Skeletal muscle tissue (tissue), 4 donors: ENCODE measurements around the gene ZNF660. TPM values are rescaled to one million over a fixed set of nuclear protein-coding genes. Genes with fewer than 3 reads are reported as not detected.
"Not testable (repeated sequence)": the region's sequence is repeated elsewhere in the genome, so short reads cannot be mapped to it uniquely, and the experiment has no call there.

Source experiments
- H3K27ac ChIP-seq: one replicate; pipeline ENCODE4 v1.7.0; 2013; ENCODE audit warnings: mild to moderate bottlenecking, low read depth, low read length, inconsistent platforms
- H3K27me3 ChIP-seq, 3 donors: one replicate each; pipeline ENCODE4 v1.7.0; 2013; ENCODE audit warnings: low read length in 3 of 3; ENCODE audit not compliant: control insufficient read depth in 3 of 3, insufficient read depth in 3 of 3
- H3K36me3 ChIP-seq, 3 donors: one replicate each; pipeline ENCODE4 v1.7.0; 2013; ENCODE audit warnings: low read length in 3 of 3; ENCODE audit not compliant: control insufficient read depth in 3 of 3, insufficient read depth in 3 of 3
- H3K4me1 ChIP-seq, 3 donors: one replicate each; pipeline ENCODE4 v1.7.0; 2013; ENCODE audit warnings: low read length in 3 of 3, mild to moderate bottlenecking in 3 of 3; ENCODE audit not compliant: control insufficient read depth in 3 of 3, insufficient read depth in 3 of 3
- H3K4me3 ChIP-seq, 3 donors: one replicate each; pipeline ENCODE4 v1.7.0; 2013; ENCODE audit warnings: low read length in 3 of 3
- H3K9ac ChIP-seq, 3 donors: one replicate each; pipeline ENCODE4 v1.7.0; 2013; ENCODE audit warnings: low read length in 3 of 3, mild to moderate bottlenecking in 3 of 3, moderate library complexity in 2 of 3, low read depth in 1 of 3
- H3K9me3 ChIP-seq, 3 donors: one replicate each; pipeline ENCODE4 v1.7.0; 2013; ENCODE audit warnings: low read length in 3 of 3; ENCODE audit not compliant: control insufficient read depth in 3 of 3
- total RNA-seq: library from RNA; depleted of rRNA; stranded (reverse); fragments of >200 nt; gene quantifications from one replicate; pipeline ENCODE4 v1.2.3, GENCODE V29; 2014
- donor health status: Osteomylitis.

Gene ZNF660
- total RNA-seq, 1 donor from 2014 or later, result 3.1 TPM

DNA sequence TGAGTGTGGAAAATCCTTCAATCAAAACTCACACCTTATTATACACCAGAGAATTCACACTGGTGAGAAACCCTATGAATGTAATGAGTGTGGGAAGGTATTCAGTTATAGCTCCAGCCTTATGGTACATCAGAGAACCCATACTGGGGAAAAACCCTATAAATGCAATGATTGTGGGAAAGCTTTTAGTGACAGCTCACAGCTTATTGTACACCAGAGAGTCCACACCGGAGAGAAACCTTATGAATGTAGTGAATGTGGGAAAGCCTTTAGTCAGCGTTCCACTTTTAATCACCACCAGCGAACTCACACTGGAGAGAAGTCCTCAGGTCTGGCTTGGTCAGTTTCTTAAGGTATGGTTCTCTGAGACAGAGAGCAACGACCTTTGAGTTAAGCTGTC lies 13.7 kb upstream of the ZNF660 start:
- Histone ChIP-seq H3K4me3 (peak overlapping the region in 1 of 3 donors; percentile 9), H3K9me3 (peaks cover 6 to 13% (median 12%) of the 10 kb centered on the region in 3 donors), H3K36me3 (peaks cover 21 to 36% (median 33%) of the 10 kb centered on the region in 3 donors), H3K27ac (no peak overlapping the region), H3K4me1 (no peaks in the 10 kb centered on the region), H3K27me3 (no peaks in the 10 kb centered on the region), H3K9ac (no peak overlapping the region)

DNA sequence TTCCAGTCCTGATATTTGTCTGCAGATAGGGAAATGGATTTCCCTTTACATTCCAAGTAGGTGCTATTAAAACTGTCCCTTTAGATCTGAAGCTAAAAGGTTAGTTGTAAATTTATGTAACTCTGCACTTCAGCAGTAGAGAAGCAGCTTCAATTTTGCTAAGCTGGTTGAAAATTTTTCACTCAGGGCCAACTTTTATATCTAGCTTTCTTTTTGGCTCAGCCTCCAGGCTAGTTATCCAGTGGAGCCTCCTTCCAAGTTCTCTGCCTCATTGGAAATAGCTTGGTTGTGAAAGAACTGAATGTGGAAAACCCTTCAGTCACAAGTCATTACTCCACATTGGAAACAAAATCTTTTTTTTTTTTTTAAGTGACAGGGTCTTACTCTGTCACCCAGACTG lies 8.2 kb upstream of the ZNF660 start:
- no peak overlapping the region for H3K9ac ChIP-seq
- peaks cover 3% of the 10 kb centered on the region in 3 donors for H3K36me3 ChIP-seq
- H3K27ac ChIP-seq, result no peak overlapping the region
- H3K4me1 ChIP-seq, result no peaks in the 10 kb centered on the region
- H3K9me3 ChIP-seq, result peaks cover 0 to 2% (median 0%) of the 10 kb centered on the region in 3 donors
- H3K4me3 ChIP-seq, result no peak overlapping the region
- no peaks in the 10 kb centered on the region for H3K27me3 ChIP-seq

DNA sequence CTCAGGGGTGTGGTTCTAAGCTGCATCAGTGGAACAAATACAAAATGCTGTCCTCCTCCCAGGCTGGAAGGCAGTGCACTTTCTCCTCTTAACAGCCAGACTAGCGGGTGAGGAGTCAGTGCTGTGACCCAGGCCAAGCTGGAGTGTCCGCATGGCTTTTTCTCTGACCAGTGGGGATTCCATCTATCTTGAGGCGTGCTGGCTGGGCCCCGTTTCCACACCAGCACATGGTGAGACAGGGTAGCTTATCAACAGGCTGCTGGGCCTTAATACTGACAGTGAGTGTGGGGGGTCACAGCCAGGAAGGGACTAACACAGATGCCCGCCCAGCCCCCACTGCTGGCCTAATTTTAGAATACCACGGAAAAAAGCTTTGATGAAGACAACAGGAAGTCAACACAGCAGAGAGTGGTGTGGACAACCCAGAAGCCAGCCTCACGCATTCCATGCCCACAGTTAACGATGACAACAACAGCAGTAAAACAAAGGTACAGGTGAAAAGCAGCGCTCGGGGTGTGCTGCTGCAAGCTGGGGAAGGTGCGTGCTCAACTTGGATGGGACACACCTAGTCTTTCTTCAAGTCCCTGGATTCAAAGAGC lies 7.3 kb upstream of the ZNF660 start:
- H3K27me3 ChIP-seq, H3K9me3 ChIP-seq, H3K4me3 ChIP-seq: not testable (repeated sequence)

DNA sequence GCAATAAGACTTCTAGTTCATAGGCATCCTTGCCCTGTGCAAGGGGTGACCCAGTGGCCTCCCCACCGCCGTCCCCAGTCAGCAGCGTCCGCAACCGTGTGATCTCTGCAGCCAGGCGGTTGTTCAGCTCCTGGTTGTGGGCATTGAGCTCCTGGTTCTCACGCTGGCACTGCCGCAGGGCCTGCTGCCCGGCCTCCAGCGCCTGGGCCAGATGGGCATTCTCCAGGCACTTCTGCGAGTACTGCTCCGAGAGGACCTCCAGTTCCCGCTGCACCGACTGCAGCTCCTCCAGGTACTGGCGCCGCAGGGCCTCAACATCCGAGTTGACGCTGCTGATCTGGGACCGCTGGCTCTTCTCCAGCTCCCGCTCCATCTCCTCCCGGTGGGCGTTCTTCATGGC lies 6.4 kb upstream of the ZNF660 start:
- H3K9me3 ChIP-seq, H3K27me3 ChIP-seq, H3K27ac ChIP-seq, H3K9ac ChIP-seq, H3K4me3 ChIP-seq, H3K36me3 ChIP-seq, H3K4me1 ChIP-seq: not testable (repeated sequence)

More for the DNA sequence above, 7.3 kb upstream of the ZNF660 start:
- not testable (repeated sequence) for H3K27ac ChIP-seq, H3K36me3 ChIP-seq, H3K9ac ChIP-seq, H3K4me1 ChIP-seq

DNA sequence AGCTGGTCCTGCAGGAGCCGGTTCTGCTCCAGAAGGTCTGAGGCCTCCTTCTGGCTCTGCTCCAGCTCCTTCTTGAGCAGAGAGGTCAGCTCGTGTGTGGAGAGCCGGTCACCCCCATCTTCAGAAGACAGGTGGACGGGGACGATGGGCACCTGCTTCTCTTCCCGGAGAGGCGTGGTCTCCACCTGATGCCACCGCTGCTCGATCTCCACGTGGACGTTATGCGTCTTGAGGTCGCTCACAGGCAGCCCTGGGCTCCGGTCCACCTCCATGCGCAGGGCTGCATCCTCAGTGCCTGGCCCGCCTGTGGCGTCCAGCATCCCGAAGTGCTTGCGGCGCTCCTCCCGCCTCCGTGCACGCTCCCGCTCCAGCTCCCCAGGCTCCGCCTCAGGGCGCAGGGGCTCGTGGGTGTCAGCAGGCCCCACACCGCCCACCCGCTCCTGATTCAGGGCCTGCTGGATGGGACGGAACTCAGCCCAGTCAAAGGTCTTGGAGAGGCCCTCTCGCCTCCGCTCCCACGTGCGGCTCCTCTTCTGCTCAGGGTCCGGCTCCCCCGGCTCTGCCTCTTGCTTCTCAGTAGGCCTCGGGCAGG lies 5.7 kb upstream of the ZNF660 start:
- not testable (repeated sequence) for H3K4me3 ChIP-seq, H3K27ac ChIP-seq, H3K27me3 ChIP-seq, H3K9me3 ChIP-seq, H3K9ac ChIP-seq, H3K4me1 ChIP-seq, H3K36me3 ChIP-seq

DNA sequence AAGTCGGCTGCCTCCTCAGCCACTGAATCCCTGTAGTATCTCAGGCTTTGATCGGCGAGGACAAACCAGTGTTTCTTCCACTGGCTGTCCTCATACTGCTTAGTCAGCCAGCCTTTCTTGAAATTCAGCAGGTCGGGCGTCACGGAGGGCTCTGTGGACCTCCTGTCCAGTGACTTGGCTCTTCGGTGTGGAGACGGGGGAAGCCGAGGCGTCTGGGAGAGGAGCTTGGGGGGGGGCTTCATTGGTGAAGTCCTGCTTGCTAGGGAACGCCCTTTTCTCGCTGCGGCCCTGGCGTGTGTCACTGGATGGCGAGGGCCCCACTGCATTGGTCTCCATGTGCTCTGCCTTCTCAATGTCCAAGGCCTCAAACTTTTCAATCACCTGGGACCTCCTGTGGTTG lies 5.0 kb upstream of the ZNF660 start:
- not testable (repeated sequence) for H3K4me1 ChIP-seq, H3K36me3 ChIP-seq, H3K4me3 ChIP-seq, H3K9ac ChIP-seq, H3K27ac ChIP-seq, H3K27me3 ChIP-seq, H3K9me3 ChIP-seq

DNA sequence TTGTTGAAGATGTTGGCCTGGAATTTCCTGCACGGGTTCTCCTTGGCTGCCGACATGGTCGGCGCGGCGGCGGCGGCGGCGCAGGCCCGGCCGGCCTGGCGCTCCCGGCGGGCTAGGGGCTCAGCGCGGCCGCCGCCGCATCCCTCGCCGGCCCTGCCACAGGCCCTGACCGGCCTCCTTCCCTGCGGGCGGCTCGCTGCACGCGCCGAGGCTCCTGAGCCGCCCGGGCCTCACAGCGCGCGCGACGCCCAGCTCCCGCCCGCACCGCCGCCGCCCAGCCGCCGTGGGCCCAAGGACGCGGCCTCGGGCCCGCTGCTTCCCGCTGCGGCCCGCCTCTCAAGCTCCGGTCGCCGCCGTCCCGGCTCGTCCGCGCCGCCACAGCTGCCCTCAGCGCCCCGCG lies 3.8 kb upstream of the ZNF660 start:
- H3K4me3 ChIP-seq, H3K27ac ChIP-seq, H3K9ac ChIP-seq, H3K27me3 ChIP-seq, H3K9me3 ChIP-seq, H3K36me3 ChIP-seq: not testable (repeated sequence)
- H3K4me1 ChIP-seq, result peaks cover 5 to 19% (median 14%) of the 10 kb centered on the region in 3 donors

DNA sequence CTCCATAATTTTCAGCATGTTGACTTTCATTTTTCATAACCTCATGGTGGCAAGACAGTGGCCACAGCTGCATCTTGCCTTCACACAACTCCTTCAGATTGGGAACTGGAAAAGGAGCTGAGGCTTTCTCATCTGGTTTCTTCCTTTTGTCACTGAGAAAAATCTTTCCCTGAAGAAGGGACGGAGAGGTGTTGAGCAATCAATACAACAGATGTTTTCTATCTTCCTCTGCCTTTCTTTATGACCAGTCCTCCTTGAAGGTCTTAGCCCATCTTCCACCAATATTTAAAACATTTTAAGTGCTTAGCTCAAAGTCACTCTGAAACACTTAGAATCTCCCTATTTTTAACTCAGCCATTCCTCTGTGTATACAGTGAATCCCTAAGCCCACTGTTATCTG lies 11.9 kb downstream of the ZNF660 start:
- no peaks in the 10 kb centered on the region for H3K4me1 ChIP-seq
- H3K36me3 ChIP-seq, result peaks cover 2 to 14% (median 9%) of the 10 kb centered on the region in 3 donors
- no peak overlapping the region for H3K4me3 ChIP-seq
- H3K9ac ChIP-seq, result no peak overlapping the region
- H3K27me3 ChIP-seq, result no peaks in the 10 kb centered on the region
- H3K27ac ChIP-seq, result no peak overlapping the region
- H3K9me3 ChIP-seq, result peaks cover 0 to 23% (median 7%) of the 10 kb centered on the region in 3 donors

DNA sequence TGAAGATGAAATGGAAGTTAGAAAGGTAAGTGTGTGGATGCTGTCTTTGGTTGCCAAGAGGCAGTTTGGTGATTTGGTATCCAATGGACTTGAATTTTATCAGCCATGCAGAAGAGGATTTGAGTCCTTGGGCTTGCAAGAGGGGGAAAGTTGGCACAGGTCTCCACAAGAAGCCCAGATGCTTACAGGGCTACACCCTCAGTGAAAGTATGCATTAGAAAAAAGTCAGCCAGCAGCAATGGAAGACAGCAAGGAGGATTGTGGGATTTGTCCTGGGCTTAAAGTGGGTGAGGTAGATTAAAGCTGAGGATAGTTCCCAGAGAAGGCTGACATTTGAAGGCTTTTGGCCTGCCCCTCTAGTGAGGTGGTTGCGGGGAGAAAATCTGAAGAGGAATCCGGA lies 17.0 kb downstream of the ZNF660 start:
- Histone ChIP-seq H3K4me3 (no peak overlapping the region), H3K27ac (no peak overlapping the region), H3K9me3 (peaks cover 0 to 4% (median 0%) of the 10 kb centered on the region in 3 donors), H3K36me3 (peaks cover 0 to 2% (median 0%) of the 10 kb centered on the region in 3 donors), H3K27me3 (no peaks in the 10 kb centered on the region), H3K9ac (no peak overlapping the region), H3K4me1 (no peaks in the 10 kb centered on the region)

DNA sequence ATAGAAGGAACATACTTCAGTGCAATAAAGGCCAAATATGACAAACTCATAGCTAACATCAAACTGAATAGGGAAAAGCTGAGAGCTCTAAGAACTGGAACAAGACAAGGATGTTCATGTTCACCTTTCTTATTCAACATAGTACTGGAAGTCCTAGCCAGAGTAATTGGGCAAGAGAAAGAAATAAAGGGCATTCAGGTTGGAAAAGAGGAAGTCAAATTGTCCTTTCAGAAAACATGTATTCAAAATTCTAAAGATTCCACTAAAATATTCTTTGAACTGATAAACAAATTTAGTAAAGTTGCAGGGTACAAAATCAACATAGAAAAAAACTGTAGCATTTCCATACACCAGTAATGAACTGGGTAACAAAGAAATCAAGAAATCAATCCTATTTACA lies 27.9 kb downstream of the ZNF660 start:
- Histone ChIP-seq H3K9me3 (no peaks in the 10 kb centered on the region), H3K4me1 (no peaks in the 10 kb centered on the region), H3K36me3 (no peaks in the 10 kb centered on the region), H3K27me3 (no peaks in the 10 kb centered on the region), H3K27ac (no peak overlapping the region), H3K9ac (no peak overlapping the region), H3K4me3 (no peak overlapping the region)
